Ureter (tissue), 1 donor: ENCODE results near the gene ERCC6L. TPM values are rescaled to one million over a fixed set of nuclear protein-coding genes. Genes with fewer than 3 reads are reported as not detected.
"Not testable (repeated sequence)": the region's sequence is repeated elsewhere in the genome, so short reads cannot be mapped to it uniquely, and the experiment has no call there.

Experiments
- DNase-seq: peaks from one replicate; pipeline ENCODE4 v3.0.0-alpha.2; 2020; ENCODE audit warnings: low spot score
- total RNA-seq: library from RNA; stranded (reverse); gene quantifications from one replicate; pipeline ENCODE4 v1.2.4, GENCODE V29; 2023
- donor health status: DM: yes; HTN: yes; CAD: no.

ERCC6L gene
- total RNA-seq, 1 donor from 2014 or later, result 0.26 TPM

DNA sequence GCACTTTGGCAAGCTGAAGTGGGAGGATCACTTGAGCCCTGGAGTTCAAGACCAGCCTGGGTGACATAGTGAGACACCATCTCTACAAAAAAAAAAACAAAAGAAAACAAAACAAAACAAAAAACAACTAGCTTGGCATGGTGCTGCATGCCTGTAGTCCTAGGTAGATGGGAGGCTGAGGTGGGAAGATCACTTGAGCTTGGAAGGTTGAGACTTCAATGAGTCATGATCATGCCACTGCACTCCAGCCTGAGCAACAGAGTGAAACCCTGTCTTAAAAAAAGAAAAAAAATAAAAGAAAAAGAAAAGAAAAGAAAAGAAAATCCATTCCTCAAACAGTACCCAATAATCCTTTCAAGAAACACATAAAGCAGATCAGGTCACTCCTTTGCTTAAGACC is 14.9 kb upstream of the ERCC6L start:
- no peak for DNase-seq

GRCh38 chrX:72247206-72247942 is 8.5 kb upstream of the ERCC6L start:
- DNase-seq, result no peak

- peak; percentile 52 for DNase-seq
Measured at GRCh38 chrX:72245461-72246089, 6.7 kb upstream of the ERCC6L start.

DNA sequence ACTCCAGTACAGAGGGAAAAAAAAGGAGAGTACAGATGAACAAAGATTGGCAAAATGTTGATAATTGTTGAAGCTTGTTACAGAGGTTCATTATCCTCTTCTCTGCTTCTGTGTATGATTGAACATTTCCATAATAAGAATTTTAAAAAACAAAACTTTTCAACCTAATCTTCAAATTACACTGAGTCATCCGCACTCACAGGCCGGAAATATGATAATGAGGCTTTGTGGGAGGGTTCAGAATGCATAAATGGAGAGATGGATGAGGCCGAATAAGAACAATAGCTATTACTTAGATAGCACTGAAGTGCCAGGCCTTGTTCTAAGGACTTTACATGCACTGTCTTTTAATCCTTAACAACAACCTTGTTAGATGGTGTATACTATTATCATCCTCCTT is 4.6 kb upstream of the ERCC6L start:
- DNase-seq, result no peak

GRCh38 chrX:72240976-72241375 is 2.1 kb upstream of the ERCC6L start:
- DNase-seq, result no peak

GRCh38 chrX:72238183-72238582 is 644 bp downstream of the ERCC6L start:
- DNase-seq, result no peak

DNA sequence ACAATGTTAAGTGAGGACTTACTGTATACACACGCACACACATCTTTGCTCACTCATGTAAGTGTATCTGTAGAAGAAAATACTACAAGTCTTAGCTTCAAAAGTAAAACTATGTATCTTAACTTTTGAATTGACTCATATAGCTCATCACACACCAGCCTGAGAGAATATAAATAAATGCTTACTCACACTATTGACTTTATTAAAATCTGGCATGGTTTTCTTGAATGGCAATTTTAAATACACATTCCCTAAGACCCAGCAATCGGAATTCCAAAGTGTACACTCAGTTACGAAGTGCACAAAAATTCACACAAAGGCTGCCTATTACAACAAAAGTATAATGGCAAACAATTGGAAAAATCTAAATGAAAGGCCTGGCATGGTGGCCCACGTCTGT is 2.0 kb downstream of the ERCC6L start:
- DNase-seq, result no peak

- DNase-seq, result no peak
Measured at GRCh38 chrX:72230290-72230689, 8.5 kb downstream of the ERCC6L start.

- DNase-seq, result not testable (repeated sequence)
Measured at GRCh38 chrX:72220375-72220774, 18.5 kb downstream of the ERCC6L start.

GRCh38 chrX:72216973-72217372 is 21.9 kb downstream of the ERCC6L start:
- no peak for DNase-seq

GRCh38 chrX:72208126-72208800 is 30.6 kb downstream of the ERCC6L start:
- DNase-seq, result no peak

- no peak for DNase-seq
Measured at GRCh38 chrX:72207366-72207765, 31.5 kb downstream of the ERCC6L start.

DNA sequence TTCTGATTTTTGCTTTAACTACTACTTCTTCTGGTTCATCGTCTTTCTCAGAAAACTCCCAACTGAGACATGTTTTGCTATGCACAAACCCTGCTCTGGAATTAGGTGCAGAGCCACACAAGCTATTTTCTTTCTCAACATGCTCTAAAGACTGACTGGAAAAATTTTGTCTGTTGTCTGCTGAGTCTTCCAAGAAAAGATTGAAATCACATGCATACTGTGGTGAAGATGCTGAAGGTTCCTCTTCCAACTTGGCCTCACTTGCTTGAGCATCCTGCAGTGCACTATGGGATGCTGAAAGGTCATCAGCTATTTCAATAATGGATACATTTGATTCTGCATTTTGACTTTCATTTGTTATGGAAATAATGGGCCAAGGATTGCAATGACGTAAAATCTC is 33.1 kb downstream of the ERCC6L start:
- no peak for DNase-seq

- DNase-seq, result no peak
Measured at GRCh38 chrX:72203421-72203820, 35.4 kb downstream of the ERCC6L start.

GRCh38 chrX:72202792-72203401 is 35.9 kb downstream of the ERCC6L start:
- no peak for DNase-seq

DNA sequence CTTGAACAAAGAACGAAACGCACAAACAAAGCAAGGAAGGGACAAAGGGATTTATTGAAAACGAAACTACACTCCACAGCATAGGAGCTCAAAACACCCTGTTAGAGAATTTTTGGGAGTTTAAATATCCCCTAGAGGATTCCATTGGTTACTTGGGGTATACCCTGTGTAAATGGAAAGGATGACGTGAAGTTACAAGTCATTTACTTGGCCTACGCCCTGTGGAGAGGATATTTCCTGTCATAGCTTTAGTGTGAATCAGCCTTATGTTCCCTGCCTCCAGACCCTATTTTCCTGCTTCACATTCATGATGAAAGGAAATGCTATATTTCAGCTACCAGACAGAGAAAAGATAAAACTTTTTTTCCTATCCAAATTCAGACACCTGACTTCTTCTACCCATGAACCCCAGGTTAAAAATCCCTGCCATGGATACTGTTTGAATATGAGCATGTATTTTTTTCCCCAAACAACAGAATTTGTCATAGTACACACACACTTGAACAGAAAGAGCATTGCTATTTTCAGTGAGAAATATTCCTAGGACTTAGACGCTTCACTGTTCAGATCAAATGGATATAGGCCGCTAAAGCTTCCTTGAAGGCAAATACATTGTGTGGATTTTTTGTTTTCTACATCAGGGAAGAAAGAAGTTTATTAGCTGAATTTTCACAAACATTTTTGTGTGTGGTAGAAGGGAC is 36.8 kb downstream of the ERCC6L start:
- DNase-seq, result no peak

GRCh38 chrX:72182924-72183323 is 55.9 kb downstream of the ERCC6L start:
- DNase-seq, result no peak

GRCh38 chrX:72181178-72182125 is 57.4 kb downstream of the ERCC6L start, which contains the start of gene PIN4:
Gene PIN4, plus strand, starts transcription at chrX:72181757. Its CDS starts 29 bp downstream, at chrX:72181786.
- DNase-seq, result peak; percentile 91

DNA sequence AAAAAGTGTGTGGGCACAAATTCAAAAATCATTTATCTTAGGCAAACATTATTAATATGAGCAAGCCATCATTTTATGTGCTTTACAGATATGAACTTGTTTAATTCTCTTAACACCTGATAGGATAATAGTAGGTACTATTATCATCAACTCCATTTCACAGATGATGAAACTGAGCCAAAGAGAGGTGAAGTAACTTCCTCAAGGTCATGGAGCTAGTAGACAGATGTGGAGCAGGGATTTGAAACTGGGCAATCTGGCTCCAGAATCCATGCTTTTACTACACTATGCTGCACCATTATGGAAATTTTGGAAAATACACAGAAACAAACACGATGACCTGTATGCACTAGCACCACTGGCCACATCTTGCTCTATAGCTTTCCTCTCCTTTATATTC is 58.3 kb downstream of the ERCC6L start:
- DNase-seq, result no peak

- no peak for DNase-seq
Measured at GRCh38 chrX:72176981-72177380, 61.8 kb downstream of the ERCC6L start.

DNA sequence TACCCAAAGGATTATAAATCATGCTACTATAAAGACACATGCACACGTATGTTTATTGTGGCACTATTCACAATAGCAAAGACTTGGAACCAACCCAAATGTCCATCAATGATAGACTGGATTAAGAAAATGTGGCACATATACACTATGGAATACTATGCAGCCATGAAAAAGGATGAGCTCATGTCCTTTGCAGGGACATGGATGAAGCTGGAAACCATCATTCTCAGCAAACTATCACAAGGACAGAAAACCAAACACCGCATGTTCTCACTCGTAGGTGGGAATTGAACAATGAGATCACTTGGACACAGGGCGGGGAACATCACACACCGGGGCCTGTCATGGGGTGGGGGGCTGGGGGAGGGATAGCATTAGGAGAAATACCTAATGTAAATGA is 62.5 kb downstream of the ERCC6L start:
- not testable (repeated sequence) for DNase-seq
